PC-9 (cell line): Measurements from ENCODE around the gene MTURN. TPM values are rescaled to one million over a fixed set of nuclear protein-coding genes. Genes with fewer than 3 reads are reported as not detected.

Experiments
- BruUV-seq: library from RNA; stranded (reverse); fragments of 400-500 nt; replicated peaks from 2 replicates; lab custom pipeline; 2021; lab: Mats Ljungman, UMichigan
- CTCF ChIA-PET: fragments of 300-600 bp; sonication (Branson Sonifier 250); formaldehyde crosslinking; loops from one replicate; lab custom pipeline; 2022; ENCODE audit warnings: antibody characterized with exemption; lab: Charles Lee
- POLR2A ChIA-PET: fragments of 300-600 bp; sonication (Branson Sonifier 250); formaldehyde crosslinking; loops from one replicate; lab custom pipeline; 2022; ENCODE audit warnings: antibody characterized with exemption; ENCODE audit not compliant: unreplicated experiment; lab: Charles Lee
- DNase-seq, 2 experiments: peaks; one replicate each; pipeline versions ENCODE4 v3.0.0 to v3.0.0-alpha.2; 2015 to 2022; ENCODE audit warnings: mixed read lengths in 1 of 2
- H2AFZ ChIP-seq: fragments of 200-600 bp; sonication (generic); 2 replicates; pipeline ENCODE4 v1.8.1; 2017; ENCODE audit warnings: antibody characterized with exemption
- H3F3A ChIP-seq: fragments of 200-600 bp; sonication (generic); 2 replicates; pipeline ENCODE4 v1.8.1; 2017; ENCODE audit warnings: antibody characterized with exemption, mild to moderate bottlenecking, low read depth; ENCODE audit not compliant: insufficient read depth
- H3K27ac ChIP-seq: fragments of 200-600 bp; sonication (generic); 2 replicates; pipeline ENCODE4 v1.6.1; 2016; ENCODE audit warnings: mixed run types
- H3K27me3 ChIP-seq: fragments of 200-600 bp; sonication (generic); 2 replicates; pipeline ENCODE4 v1.6.1; 2016; ENCODE audit warnings: low read depth, mixed run types; ENCODE audit not compliant: insufficient read depth
- H3K36me3 ChIP-seq: fragments of 200-600 bp; sonication (generic); 2 replicates; pipeline ENCODE4 v1.6.1; 2016; ENCODE audit warnings: low read depth, mixed run types
- H3K4me1 ChIP-seq: fragments of 200-600 bp; sonication (generic); replicated peaks from 2 replicates; pipeline ENCODE4 v1.6.1; 2016; ENCODE audit warnings: mixed run types; ENCODE audit not compliant: insufficient read depth
- H3K4me2 ChIP-seq: fragments of 200-600 bp; sonication (generic); 2 replicates; pipeline ENCODE4 v1.6.1; 2017; ENCODE audit warnings: mixed run types
- H3K4me3 ChIP-seq: fragments of 200-600 bp; sonication (generic); 2 replicates; pipeline ENCODE4 v1.6.1; 2016; ENCODE audit warnings: mixed run types
- H3K79me2 ChIP-seq: fragments of 200-600 bp; sonication (generic); 2 replicates; pipeline ENCODE4 v1.6.1; 2017; ENCODE audit warnings: low read depth, mixed run types
- H3K9me2 ChIP-seq: fragments of 200-600 bp; sonication (generic); 2 replicates; pipeline ENCODE4 v1.8.1; 2017; ENCODE audit warnings: mild to moderate bottlenecking; ENCODE audit not compliant: insufficient read depth
- H3K9me3 ChIP-seq: fragments of 200-600 bp; sonication (generic); 2 replicates; pipeline ENCODE4 v1.8.1; 2016; ENCODE audit warnings: low read depth; ENCODE audit not compliant: insufficient read depth
- H4K20me1 ChIP-seq: fragments of 200-600 bp; sonication (generic); 2 replicates; pipeline ENCODE4 v1.8.1; 2017; ENCODE audit not compliant: insufficient read depth
- EZH2 ChIP-seq: fragments of 200-600 bp; sonication (generic); IDR thresholded peaks from 2 replicates; pipeline ENCODE4 v1.8.0; 2017; ENCODE audit warnings: antibody characterized with exemption, low read depth
- intact Hi-C: fragments of 100-400 bp; cut with micrococcal nuclease; formaldehyde crosslinking; loops from one replicate; pipeline ENCODE4 v1.10.0; 2022; ENCODE audit not compliant: unreplicated experiment
- total RNA-seq: library from RNA; stranded (reverse); gene quantifications from 2 replicates; pipeline ENCODE4 v1.2.3, GENCODE V29; 2021
- TF ChIP-seq, protein P1 (sequence below): fragments of 200-600 bp; sonication (generic); conservative IDR thresholded peaks from 2 replicates; pipeline ENCODE4 v1.6.1; 2017; ENCODE audit warnings: mixed run types, antibody characterized with exemption, mild to moderate bottlenecking, moderate library complexity

Gene MTURN
- total RNA-seq, 1 experiment from 2014 or later: 21.6 TPM

DNA sequence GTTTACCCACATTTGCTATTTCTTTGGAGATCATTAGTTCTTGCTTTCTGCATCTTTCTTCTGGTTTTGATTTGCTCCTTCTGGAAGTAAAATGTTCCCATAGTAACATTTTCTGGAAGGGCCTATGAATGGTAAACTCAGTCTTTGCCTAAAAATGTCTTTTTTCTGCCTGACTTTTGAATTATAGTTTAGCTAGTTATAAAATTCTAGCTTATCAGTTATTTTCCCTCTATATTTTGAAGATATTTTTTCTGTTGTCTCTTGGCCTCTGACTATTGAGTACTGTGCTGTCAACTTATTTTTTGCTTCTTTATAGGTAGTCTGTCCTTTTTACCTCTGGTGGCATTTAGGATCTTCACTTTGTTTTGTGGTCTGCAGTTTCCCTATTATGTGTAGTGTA lies 21.6 kb upstream of the MTURN start:
- POLR2A ChIA-PET: no interaction called here
- CTCF ChIA-PET: no interaction called here

DNA sequence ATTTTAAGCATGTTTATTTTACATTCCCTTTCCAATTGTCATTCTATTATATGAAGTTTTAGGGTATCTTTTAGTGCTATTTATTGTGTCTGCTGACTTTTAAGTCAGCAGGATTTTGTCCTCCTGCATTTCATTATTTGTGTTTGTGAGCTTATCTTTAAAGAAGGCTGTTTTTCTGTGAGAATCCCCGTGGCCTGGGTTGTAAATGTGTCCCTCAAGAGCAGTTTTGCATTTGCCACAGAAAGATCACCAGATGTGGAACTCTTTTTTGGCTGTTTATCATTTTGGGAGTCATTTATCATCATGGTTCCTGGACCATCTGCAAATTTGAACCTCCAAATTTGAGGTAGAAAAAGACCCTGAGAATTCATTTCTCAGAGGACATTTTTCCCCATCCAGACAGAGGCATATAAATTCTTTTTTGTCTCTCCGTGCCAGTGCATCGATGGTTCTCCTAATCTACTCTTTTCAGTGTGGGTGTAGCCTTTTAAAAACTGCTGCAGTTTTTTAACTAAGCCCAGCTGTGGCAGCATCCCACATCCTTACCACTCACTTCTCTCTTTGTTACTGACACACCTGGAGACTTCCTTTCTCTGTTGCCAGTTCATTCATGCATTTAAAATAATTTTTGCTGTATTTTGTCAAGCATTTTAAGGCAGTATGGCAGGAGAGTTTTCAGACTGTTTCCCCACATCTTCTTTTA lies 20.1 kb upstream of the MTURN start:
- H3K36me3 ChIP-seq: no peaks in the 10 kb centered on the region
- no peak overlapping the region for H3K27ac ChIP-seq
- peaks cover 20% of the 10 kb centered on the region for H3K9me3 ChIP-seq
- intact Hi-C loops: no loop called here
- BruUV-seq: no TSS peak
- ChIA-PET CTCF (interaction anchor here (0.6 kb wide), 1 partner anchor 189 kb away, joined by 3 read pairs; no protein-coding TSS in a partner anchor), POLR2A (no interaction called here)
- no peak for DNase-seq
- no peak overlapping the region for H3K4me2 ChIP-seq
- H3F3A ChIP-seq: peaks cover 26% of the 10 kb centered on the region
- H3K27me3 ChIP-seq: no peaks in the 10 kb centered on the region
- H3K4me3 ChIP-seq: no peak overlapping the region
- no peaks in the 10 kb centered on the region for H3K79me2 ChIP-seq
- TF ChIP-seq, protein P1, sequence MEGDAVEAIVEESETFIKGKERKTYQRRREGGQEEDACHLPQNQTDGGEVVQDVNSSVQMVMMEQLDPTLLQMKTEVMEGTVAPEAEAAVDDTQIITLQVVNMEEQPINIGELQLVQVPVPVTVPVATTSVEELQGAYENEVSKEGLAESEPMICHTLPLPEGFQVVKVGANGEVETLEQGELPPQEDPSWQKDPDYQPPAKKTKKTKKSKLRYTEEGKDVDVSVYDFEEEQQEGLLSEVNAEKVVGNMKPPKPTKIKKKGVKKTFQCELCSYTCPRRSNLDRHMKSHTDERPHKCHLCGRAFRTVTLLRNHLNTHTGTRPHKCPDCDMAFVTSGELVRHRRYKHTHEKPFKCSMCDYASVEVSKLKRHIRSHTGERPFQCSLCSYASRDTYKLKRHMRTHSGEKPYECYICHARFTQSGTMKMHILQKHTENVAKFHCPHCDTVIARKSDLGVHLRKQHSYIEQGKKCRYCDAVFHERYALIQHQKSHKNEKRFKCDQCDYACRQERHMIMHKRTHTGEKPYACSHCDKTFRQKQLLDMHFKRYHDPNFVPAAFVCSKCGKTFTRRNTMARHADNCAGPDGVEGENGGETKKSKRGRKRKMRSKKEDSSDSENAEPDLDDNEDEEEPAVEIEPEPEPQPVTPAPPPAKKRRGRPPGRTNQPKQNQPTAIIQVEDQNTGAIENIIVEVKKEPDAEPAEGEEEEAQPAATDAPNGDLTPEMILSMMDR: no peak
- TF ChIP-seq EZH2: no peak
- no peaks in the 10 kb centered on the region for H3K4me1 ChIP-seq
- H3K9me2 ChIP-seq: no peaks in the 10 kb centered on the region
- no peak overlapping the region for H2AFZ ChIP-seq
- no peaks in the 10 kb centered on the region for H4K20me1 ChIP-seq

More for the DNA sequence above, 21.6 kb upstream of the MTURN start:
- H3K27me3 ChIP-seq: no peaks in the 10 kb centered on the region
- H3K9me3 ChIP-seq: peaks cover 20% of the 10 kb centered on the region
- H3K27ac ChIP-seq: no peak overlapping the region
- intact Hi-C loops: no loop called here
- no peak overlapping the region for H3K4me3 ChIP-seq
- H3F3A ChIP-seq: peaks cover 26% of the 10 kb centered on the region
- H2AFZ ChIP-seq: no peak overlapping the region
- H3K9me2 ChIP-seq: peaks cover 3% of the 10 kb centered on the region
- H3K79me2 ChIP-seq: no peaks in the 10 kb centered on the region
- no peak for DNase-seq
- TF ChIP-seq EZH2: no peak
- TF ChIP-seq, protein P1: no peak
- H3K36me3 ChIP-seq: no peaks in the 10 kb centered on the region
- no peaks in the 10 kb centered on the region for H3K4me1 ChIP-seq
- H4K20me1 ChIP-seq: no peaks in the 10 kb centered on the region
- BruUV-seq: no TSS peak
- H3K4me2 ChIP-seq: no peak overlapping the region

DNA sequence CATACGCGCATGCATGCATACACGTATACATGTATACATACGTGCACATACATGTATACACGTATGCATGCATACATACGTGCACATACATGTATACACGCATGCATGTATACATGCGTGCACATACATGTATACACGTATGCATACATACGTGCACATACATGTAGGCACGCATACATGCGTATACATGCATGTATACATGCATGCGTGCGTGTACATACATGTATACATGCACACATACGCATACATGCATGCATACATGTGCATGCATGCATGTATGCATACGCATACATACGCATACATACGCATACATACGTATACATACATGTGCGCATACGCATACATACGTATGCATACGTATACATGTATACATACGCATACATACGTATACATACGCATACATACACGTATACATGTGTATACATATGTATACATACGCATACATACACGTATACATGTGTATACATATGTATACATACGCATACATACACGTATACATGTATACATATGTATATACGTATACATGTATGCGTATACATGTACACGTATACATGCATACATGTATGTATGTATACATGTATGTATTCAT lies 19.0 kb upstream of the MTURN start:
- no peaks in the 10 kb centered on the region for H3K4me1 ChIP-seq
- intact Hi-C loops: no loop called here
- H3K27me3 ChIP-seq: no peaks in the 10 kb centered on the region
- ChIA-PET CTCF (no interaction called here), POLR2A (no interaction called here)
- H3K9me3 ChIP-seq: peaks cover 20% of the 10 kb centered on the region
- H3K27ac ChIP-seq: no peak overlapping the region
- H3K4me3 ChIP-seq: no peak overlapping the region
- no peak for DNase-seq
- no peaks in the 10 kb centered on the region for H4K20me1 ChIP-seq
- no peak overlapping the region for H2AFZ ChIP-seq
- no peaks in the 10 kb centered on the region for H3K79me2 ChIP-seq
- H3K4me2 ChIP-seq: no peak overlapping the region
- H3F3A ChIP-seq: peaks cover 26% of the 10 kb centered on the region
- TF ChIP-seq, protein P1: no peak
- TF ChIP-seq EZH2: no peak
- H3K9me2 ChIP-seq: no peaks in the 10 kb centered on the region
- no peaks in the 10 kb centered on the region for H3K36me3 ChIP-seq
- no TSS peak for BruUV-seq
